AG04450 (cell line): ENCODE results near the gene AGPAT1. TPM values are rescaled to one million over a fixed set of nuclear protein-coding genes. Genes with fewer than 3 reads are reported as not detected.
"Not testable (repeated sequence)": the region's sequence is repeated elsewhere in the genome, so short reads cannot be mapped to it uniquely, and the experiment has no call there.

ENCODE experiments used
- CTCF ChIA-PET: fragments of 300-600, 350-600 bp; formaldehyde crosslinking; extraction: SDS; loops from one replicate; lab custom pipeline; 2022; ENCODE audit warnings: antibody characterized with exemption, inconsistent platforms; lab: Charles Lee
- POLR2A ChIA-PET: fragments of 350-600 bp; formaldehyde crosslinking; extraction: SDS; loops from one replicate; lab custom pipeline; 2021; ENCODE audit warnings: antibody characterized with exemption, inconsistent platforms; lab: Yijun Ruan, JAX
- DNase-seq: peaks from one replicate; pipeline ENCODE4 v3.0.0-alpha.2; 2011; ENCODE audit warnings: low read depth, low spot score
- H3K27ac ChIP-seq: one replicate; pipeline ENCODE4 v1.5.1; 2012; ENCODE audit warnings: low read depth, low read length, control low read depth
- H3K27me3 ChIP-seq: one replicate; pipeline ENCODE4 v1.6.0; 2012; ENCODE audit warnings: low read length; ENCODE audit not compliant: control insufficient read depth, insufficient read depth
- H3K4me3 ChIP-seq: 2 replicates; pipeline ENCODE4 v1.5.1; 2011; ENCODE audit warnings: mild to moderate bottlenecking, low read depth, low read length, control low read depth
- H3K9me3 ChIP-seq: 2 replicates; pipeline ENCODE4 v1.5.1; 2012; ENCODE audit warnings: low read length; ENCODE audit not compliant: control insufficient read depth, insufficient read depth
- polyA plus RNA-seq: library from polyadenylated mRNA; depleted of rRNA; stranded (reverse); fragments of >200 nt; gene quantifications from 2 replicates; pipeline ENCODE4 v1.2.3, GENCODE V29; 2011
- TF ChIP-seq, protein P1 (sequence below): IDR thresholded peaks from 2 replicates; pipeline ENCODE4 v1.5.1; 2011; ENCODE audit warnings: low read depth, low read length, control low read depth, inconsistent platforms

AGPAT1 gene
- polyA plus RNA-seq, 1 experiment: 97.1 TPM

DNA sequence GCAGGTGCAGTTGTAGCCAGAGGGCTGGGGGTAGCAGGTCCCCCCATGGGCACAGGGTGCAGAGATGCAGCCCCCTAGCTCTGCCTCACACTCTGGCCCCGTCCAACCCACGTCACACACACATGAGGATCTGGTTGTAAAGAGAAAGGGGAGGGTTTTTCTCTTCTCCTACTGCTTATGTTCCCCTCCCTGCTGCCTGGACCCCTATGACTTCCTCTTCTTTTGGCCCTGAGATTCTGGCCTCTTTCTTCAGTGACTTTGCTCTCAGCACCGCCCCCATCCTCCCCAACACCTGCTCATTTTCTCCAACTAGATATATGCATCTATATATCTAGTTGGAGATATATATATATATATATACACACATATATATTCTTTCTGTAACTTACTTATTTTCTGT, 38.2 kb upstream of the AGPAT1 start:
- POLR2A ChIA-PET: no interaction called here
- H3K9me3 ChIP-seq: no peaks in the 10 kb centered on the region
- CTCF ChIA-PET: no interaction called here
- DNase-seq: no peak
- no peak overlapping the region for H3K27ac ChIP-seq
- peaks cover 16% of the 10 kb centered on the region for H3K27me3 ChIP-seq
- no peak overlapping the region for H3K4me3 ChIP-seq
- TF ChIP-seq, protein P1, sequence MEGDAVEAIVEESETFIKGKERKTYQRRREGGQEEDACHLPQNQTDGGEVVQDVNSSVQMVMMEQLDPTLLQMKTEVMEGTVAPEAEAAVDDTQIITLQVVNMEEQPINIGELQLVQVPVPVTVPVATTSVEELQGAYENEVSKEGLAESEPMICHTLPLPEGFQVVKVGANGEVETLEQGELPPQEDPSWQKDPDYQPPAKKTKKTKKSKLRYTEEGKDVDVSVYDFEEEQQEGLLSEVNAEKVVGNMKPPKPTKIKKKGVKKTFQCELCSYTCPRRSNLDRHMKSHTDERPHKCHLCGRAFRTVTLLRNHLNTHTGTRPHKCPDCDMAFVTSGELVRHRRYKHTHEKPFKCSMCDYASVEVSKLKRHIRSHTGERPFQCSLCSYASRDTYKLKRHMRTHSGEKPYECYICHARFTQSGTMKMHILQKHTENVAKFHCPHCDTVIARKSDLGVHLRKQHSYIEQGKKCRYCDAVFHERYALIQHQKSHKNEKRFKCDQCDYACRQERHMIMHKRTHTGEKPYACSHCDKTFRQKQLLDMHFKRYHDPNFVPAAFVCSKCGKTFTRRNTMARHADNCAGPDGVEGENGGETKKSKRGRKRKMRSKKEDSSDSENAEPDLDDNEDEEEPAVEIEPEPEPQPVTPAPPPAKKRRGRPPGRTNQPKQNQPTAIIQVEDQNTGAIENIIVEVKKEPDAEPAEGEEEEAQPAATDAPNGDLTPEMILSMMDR: no peak

DNA sequence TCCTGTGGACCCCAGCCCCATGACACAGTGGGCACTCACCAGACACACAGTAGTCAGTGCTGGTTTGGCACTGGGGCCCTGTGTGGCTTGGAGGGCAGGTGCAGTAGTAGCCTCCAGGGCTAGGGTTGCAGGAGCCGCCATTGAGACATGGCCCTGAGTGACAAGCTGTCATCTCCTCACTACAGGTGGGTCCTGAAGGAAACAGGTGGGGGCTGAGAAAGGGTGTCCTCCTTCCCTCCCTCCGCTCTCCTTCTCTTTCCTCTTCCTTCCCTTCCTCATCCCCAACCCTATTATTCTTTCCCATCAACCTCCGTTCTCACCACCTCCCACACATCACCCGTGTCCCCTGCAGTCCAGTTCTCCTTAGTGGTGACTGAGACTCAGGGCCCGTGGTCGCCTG, 37.8 kb upstream of the AGPAT1 start:
- H3K27ac ChIP-seq: no peak overlapping the region
- TF ChIP-seq, protein P1: no peak
- CTCF ChIA-PET: no interaction called here
- no peak overlapping the region for H3K4me3 ChIP-seq
- DNase-seq: no peak
- no peaks in the 10 kb centered on the region for H3K9me3 ChIP-seq
- POLR2A ChIA-PET: no interaction called here
- peaks cover 11% of the 10 kb centered on the region for H3K27me3 ChIP-seq

DNA sequence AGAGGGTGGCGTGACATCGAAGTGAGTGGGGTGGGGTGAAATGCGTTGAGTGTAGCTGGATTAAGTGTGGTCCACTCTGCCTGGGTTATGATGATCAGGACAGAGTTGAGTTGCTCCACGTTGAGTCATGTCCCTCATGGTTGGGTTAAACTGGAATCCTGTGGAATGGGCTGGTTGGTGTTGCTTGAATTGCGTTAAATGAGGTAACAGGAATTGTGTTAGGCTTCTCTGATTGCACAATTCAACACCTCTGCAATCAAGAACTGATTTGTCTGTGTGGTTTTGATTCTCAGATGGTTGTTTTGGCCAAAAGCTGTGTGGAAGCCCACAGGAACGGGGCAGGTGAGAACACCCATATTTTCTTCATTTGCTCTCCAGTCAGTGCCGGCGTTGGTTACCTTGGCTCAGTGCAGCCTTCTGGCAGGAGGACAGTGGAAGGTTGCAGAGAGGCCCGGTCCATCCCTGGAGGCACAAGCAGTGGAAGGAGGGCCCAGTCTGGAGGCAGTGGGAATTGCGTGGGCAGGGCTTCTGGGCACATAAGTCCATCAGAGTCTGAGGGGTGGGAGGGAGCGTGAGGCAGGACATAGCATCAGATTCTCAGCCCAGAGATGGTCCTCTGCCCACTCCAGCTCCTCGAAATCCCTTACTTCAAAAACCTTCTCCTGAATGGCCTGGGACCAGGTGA, 36.3 kb upstream of the AGPAT1 start:
- Histone ChIP-seq H3K27ac (no peak overlapping the region), H3K9me3 (no peaks in the 10 kb centered on the region), H3K4me3 (no peak overlapping the region), H3K27me3 (peaks cover 3% of the 10 kb centered on the region)
- CTCF ChIA-PET: no interaction called here
- TF ChIP-seq, protein P1: no peak
- no peak for DNase-seq
- POLR2A ChIA-PET: no interaction called here

DNA sequence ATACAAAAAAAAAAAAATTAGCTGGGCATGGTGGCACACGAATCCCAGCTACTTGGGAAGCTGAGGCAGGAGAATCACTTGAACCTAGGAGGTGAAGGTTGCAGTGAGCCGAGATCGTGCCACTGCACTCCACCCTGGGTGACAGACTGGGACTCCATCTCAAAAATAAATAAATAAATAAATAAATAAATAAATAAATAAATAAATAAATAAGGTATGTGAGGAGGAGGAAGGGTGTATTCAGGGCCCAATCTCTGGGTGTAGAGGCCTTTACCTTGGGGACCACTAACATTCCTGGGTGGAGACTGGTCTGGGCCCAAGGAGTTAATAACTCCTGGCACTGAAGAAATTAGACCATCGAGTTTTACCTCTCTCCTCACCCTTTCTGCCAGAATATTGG, 35.5 kb upstream of the AGPAT1 start:
- H3K9me3 ChIP-seq, H3K27ac ChIP-seq, DNase-seq, CTCF ChIA-PET, H3K27me3 ChIP-seq, H3K4me3 ChIP-seq, POLR2A ChIA-PET: not testable (repeated sequence)

DNA sequence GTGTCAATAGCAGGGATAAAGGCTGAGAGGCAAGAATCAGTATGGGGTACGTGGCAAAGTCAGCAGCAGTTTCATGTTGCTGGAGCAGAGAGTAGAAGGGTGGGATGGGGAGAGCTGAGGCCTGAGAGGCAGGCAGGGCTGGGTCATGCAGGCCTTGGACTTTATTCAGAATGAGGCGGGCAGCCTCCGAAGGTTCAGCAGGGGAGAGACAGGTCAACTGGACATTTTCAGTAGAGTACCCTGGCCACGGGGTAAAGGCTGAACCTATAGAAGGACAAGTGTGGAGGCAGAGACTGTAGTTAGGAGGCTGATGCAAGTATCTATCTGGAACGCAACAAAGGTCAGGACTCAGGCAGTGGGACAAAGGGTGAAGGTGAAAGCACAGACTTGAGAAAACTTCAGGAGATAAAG, 34.3 kb upstream of the AGPAT1 start:
- H3K9me3 ChIP-seq: no peaks in the 10 kb centered on the region
- ChIA-PET CTCF (no interaction called here), POLR2A (no interaction called here)
- TF ChIP-seq, protein P1: no peak
- H3K27ac ChIP-seq: no peak overlapping the region
- DNase-seq: no peak
- peaks cover 4% of the 10 kb centered on the region for H3K27me3 ChIP-seq
- H3K4me3 ChIP-seq: no peak overlapping the region
